Astrocyte (in vitro differentiated cells and primary cell): Measurements from ENCODE around the gene OTOP3. TPM values are rescaled to one million over a fixed set of nuclear protein-coding genes. Genes with fewer than 3 reads are reported as not detected.

ENCODE experiments used
- DNase-seq: peaks from one replicate; pipeline ENCODE4 v3.0.0-alpha.2; 2010; ENCODE audit warnings: low read depth
- FAIRE-seq: peaks from 2 replicates; lab custom pipeline; 2011; peaks lifted over from hg19 to GRCh38; lab: Jason Lieb, UNC
- H2AFZ ChIP-seq: 2 replicates; pipeline ENCODE4 v1.6.0; 2012; ENCODE audit warnings: low read depth, low read length, inconsistent platforms
- H3K27ac ChIP-seq: 2 replicates; pipeline ENCODE4 v1.5.1; 2011; ENCODE audit warnings: low read depth, low read length, inconsistent platforms
- H3K27me3 ChIP-seq: 2 replicates; pipeline ENCODE4 v1.6.0; 2011; ENCODE audit warnings: low read length, inconsistent platforms; ENCODE audit not compliant: insufficient read depth
- H3K36me3 ChIP-seq: 2 replicates; pipeline ENCODE4 v1.5.1; 2011; ENCODE audit warnings: low read length, inconsistent platforms; ENCODE audit not compliant: insufficient read depth
- H3K4me1 ChIP-seq: 2 replicates; pipeline ENCODE4 v1.5.1; 2011; ENCODE audit warnings: low read length, inconsistent platforms; ENCODE audit not compliant: insufficient read depth
- H3K4me2 ChIP-seq: 2 replicates; pipeline ENCODE4 v1.6.0; 2012; ENCODE audit warnings: low read length, inconsistent platforms
- H3K4me3 ChIP-seq: 2 replicates; pipeline ENCODE4 v1.5.1; 2011; ENCODE audit warnings: low read depth, mild to moderate bottlenecking, low read length, inconsistent platforms; ENCODE audit not compliant: insufficient read depth
- H3K79me2 ChIP-seq: 2 replicates; pipeline ENCODE4 v1.6.0; 2012; ENCODE audit warnings: mild to moderate bottlenecking, low read length, inconsistent platforms; ENCODE audit not compliant: insufficient read depth
- H3K9ac ChIP-seq: 2 replicates; pipeline ENCODE4 v1.6.0; 2012; ENCODE audit warnings: mild to moderate bottlenecking, low read length, inconsistent platforms
- H3K9me3 ChIP-seq: 2 replicates; pipeline ENCODE4 v1.5.1; 2012; ENCODE audit warnings: low read depth, mild to moderate bottlenecking, low read length, inconsistent platforms; ENCODE audit not compliant: insufficient read depth
- H4K20me1 ChIP-seq: 2 replicates; pipeline ENCODE4 v1.6.0; 2012; ENCODE audit warnings: low read length, inconsistent platforms; ENCODE audit not compliant: insufficient read depth
- H3K27ac Mint-ChIP-seq: one replicate; pipeline ENCODE4 v1.8.0; 2021; ENCODE audit warnings: mild to moderate bottlenecking, mixed read lengths; ENCODE audit not compliant: unreplicated experiment
- H3K27me3 Mint-ChIP-seq: one replicate; pipeline ENCODE4 v1.8.0; 2021; ENCODE audit warnings: low read depth, mixed read lengths; ENCODE audit not compliant: unreplicated experiment
- H3K36me3 Mint-ChIP-seq: one replicate; pipeline ENCODE4 v1.8.0; 2021; ENCODE audit warnings: low read depth, mixed read lengths; ENCODE audit not compliant: unreplicated experiment
- H3K4me1 Mint-ChIP-seq: one replicate; pipeline ENCODE4 v1.8.0; 2021; ENCODE audit warnings: low read depth, mixed read lengths; ENCODE audit not compliant: unreplicated experiment
- H3K4me3 Mint-ChIP-seq: one replicate; pipeline ENCODE4 v1.8.0; 2021; ENCODE audit warnings: mild to moderate bottlenecking, moderate library complexity, mixed read lengths; ENCODE audit not compliant: unreplicated experiment
- H3K9me3 Mint-ChIP-seq: one replicate; pipeline ENCODE4 v1.8.0; 2021; ENCODE audit warnings: mild to moderate bottlenecking, mixed read lengths; ENCODE audit not compliant: unreplicated experiment
- EZH2 ChIP-seq: IDR thresholded peaks from 2 replicates; pipeline ENCODE4 v1.6.1; 2012; ENCODE audit warnings: mild to moderate bottlenecking, low read length, inconsistent platforms; ENCODE audit not compliant: insufficient read depth
- total RNA-seq: library from RNA; stranded (reverse); gene quantifications from 2 replicates; pipeline ENCODE4 v1.2.1, GENCODE V29; 2021
- TF ChIP-seq, protein P1 (sequence below): IDR thresholded peaks from 2 replicates; pipeline ENCODE4 v1.5.1; 2011; ENCODE audit warnings: low read depth, mild to moderate bottlenecking, inconsistent platforms, low read length, moderate library complexity; ENCODE audit not compliant: insufficient read depth

OTOP3 gene
- total RNA-seq, 1 donor from 2014 or later, result not detected

DNA sequence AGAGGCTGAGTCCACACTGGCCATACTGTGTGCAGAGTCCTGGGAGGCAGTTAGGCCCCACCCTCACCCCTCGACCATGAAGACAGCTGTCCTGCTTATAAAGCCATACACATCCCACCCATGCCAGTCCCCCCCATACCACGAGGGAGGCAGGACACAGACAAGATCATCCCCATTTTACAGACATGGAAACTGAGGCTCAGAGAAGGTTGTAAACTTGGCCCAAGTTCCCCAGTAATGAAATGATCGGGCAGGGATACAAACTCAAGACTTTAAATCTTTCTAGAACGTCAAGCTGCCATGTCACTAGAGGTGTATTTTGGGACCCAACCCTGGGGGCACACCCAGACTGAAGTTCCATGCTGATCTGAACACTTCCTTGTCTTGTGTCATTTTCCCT, 20.4 kb downstream of the OTOP3 start:
- H3K27me3 Mint-ChIP-seq, result peaks cover 35% of the 10 kb centered on the region
- Histone ChIP-seq H3K27me3 (peaks cover 6% of the 10 kb centered on the region), H2AFZ (no peak overlapping the region), H3K4me3 (no peak overlapping the region), H3K4me2 (no peak overlapping the region), H3K79me2 (no peaks in the 10 kb centered on the region), H3K9me3 (no peaks in the 10 kb centered on the region), H3K4me1 (peaks cover 5% of the 10 kb centered on the region), H3K36me3 (no peaks in the 10 kb centered on the region), H3K27ac (no peak overlapping the region), H3K9ac (no peak overlapping the region), H4K20me1 (no peaks in the 10 kb centered on the region)
- FAIRE-seq (no peak), DNase-seq (no peak)
- TF ChIP-seq EZH2, result no peak
- TF ChIP-seq, protein P1, sequence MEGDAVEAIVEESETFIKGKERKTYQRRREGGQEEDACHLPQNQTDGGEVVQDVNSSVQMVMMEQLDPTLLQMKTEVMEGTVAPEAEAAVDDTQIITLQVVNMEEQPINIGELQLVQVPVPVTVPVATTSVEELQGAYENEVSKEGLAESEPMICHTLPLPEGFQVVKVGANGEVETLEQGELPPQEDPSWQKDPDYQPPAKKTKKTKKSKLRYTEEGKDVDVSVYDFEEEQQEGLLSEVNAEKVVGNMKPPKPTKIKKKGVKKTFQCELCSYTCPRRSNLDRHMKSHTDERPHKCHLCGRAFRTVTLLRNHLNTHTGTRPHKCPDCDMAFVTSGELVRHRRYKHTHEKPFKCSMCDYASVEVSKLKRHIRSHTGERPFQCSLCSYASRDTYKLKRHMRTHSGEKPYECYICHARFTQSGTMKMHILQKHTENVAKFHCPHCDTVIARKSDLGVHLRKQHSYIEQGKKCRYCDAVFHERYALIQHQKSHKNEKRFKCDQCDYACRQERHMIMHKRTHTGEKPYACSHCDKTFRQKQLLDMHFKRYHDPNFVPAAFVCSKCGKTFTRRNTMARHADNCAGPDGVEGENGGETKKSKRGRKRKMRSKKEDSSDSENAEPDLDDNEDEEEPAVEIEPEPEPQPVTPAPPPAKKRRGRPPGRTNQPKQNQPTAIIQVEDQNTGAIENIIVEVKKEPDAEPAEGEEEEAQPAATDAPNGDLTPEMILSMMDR, result no peak
- H3K9me3 Mint-ChIP-seq, result no peaks in the 10 kb centered on the region
- no peak overlapping the region for H3K4me3 Mint-ChIP-seq
- H3K36me3 Mint-ChIP-seq, result peaks cover 3% of the 10 kb centered on the region
- peaks cover 3% of the 10 kb centered on the region for H3K4me1 Mint-ChIP-seq
- no peak overlapping the region for H3K27ac Mint-ChIP-seq

DNA sequence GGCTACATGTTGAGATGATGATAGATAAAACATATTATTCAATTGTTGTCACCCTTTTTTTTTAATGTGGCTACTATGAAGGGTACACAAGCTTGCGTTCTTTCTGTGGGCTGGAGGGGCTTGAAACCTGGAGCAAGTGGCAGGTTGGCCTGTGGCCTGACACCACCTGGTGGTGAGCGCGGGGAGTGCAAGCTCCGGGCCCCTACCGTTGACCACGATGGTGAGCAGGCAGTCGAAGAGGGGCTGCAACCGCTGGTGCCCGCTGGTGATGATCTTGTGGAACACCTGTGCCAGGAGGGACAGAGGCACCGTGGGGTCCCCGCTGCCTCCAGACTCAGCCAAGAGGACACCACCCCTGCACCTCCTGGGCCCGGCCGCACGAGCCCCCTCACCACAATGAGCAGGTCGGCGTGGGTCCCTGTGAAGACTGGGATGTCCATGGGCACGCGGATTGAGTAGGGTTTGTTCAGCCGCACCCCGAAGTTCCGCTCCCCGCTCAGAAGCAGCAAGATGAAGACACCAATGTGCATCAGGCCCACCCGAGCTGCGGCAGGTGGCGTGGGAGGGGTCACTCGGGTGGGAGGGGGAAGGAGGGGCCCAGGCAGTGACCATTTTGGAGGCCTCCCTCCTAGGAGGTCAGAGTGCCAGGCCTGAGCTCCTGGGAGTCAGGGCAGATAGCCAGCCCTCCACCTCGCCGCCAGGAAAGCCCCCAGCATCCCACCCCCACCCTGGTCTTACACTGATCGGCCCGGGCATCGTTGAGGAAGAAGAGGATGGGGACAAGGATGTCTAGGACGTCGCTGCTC, 22.4 kb downstream of the OTOP3 start:
- no peaks in the 10 kb centered on the region for H3K9me3 ChIP-seq
- peak overlapping the region; percentile 34 for H3K27ac Mint-ChIP-seq
- TF ChIP-seq, protein P1, result peak; percentile 67
- no peak for TF ChIP-seq EZH2
- no peak overlapping the region for H3K27ac ChIP-seq
- H3K79me2 ChIP-seq, result no peaks in the 10 kb centered on the region
- no peak overlapping the region for H2AFZ ChIP-seq
- H3K9me3 Mint-ChIP-seq, result no peaks in the 10 kb centered on the region
- no peak overlapping the region for H3K9ac ChIP-seq
- H3K36me3 ChIP-seq, result no peaks in the 10 kb centered on the region
- peaks cover 2% of the 10 kb centered on the region for H3K36me3 Mint-ChIP-seq
- DNase-seq (peak; percentile 6), FAIRE-seq (no peak)
- H3K4me1 ChIP-seq, result peaks cover 5% of the 10 kb centered on the region
- H3K27me3 ChIP-seq, result peaks cover 3% of the 10 kb centered on the region
- peak overlapping the region; percentile 57 for H3K4me3 Mint-ChIP-seq
- H3K4me2 ChIP-seq, result no peak overlapping the region
- H4K20me1 ChIP-seq, result no peaks in the 10 kb centered on the region
- H3K27me3 Mint-ChIP-seq, result peaks cover 31% of the 10 kb centered on the region
- no peak overlapping the region for H3K4me3 ChIP-seq
- H3K4me1 Mint-ChIP-seq, result peaks cover 3% of the 10 kb centered on the region
